Activated T-helper 2 cell treated with anti-CD3 and anti-CD28 coated beads, Interferon-gamma antibody, Interleukin-2, Interleukin-4, amounts not matched to agents 10 μg/mL and 5 μg/mL and 100 μg/mL, durations not matched to agents 14 hours and 24 hours and 36 hours (primary cell): ENCODE results near the gene CHRNB4. TPM values are rescaled to one million over a fixed set of nuclear protein-coding genes. Genes with fewer than 3 reads are reported as not detected.
"Not testable (repeated sequence)": the region's sequence is repeated elsewhere in the genome, so short reads cannot be mapped to it uniquely, and the experiment has no call there.

Experiments
- DNase-seq: peaks from one replicate; pipeline ENCODE4 v3.0.0; 2021; ENCODE audit warnings: low spot score
- H3K27ac Mint-ChIP-seq: one replicate; pipeline ENCODE4 v1.8.0; 2021; ENCODE audit warnings: mixed read lengths
- H3K27me3 Mint-ChIP-seq: one replicate; pipeline ENCODE4 v1.8.0; 2021; ENCODE audit warnings: low read depth, mixed read lengths
- H3K36me3 Mint-ChIP-seq: one replicate; pipeline ENCODE4 v1.8.0; 2021; ENCODE audit warnings: low read depth, mixed read lengths
- H3K4me1 Mint-ChIP-seq: one replicate; pipeline ENCODE4 v1.8.0; 2021; ENCODE audit warnings: low read depth, mixed read lengths
- H3K4me3 Mint-ChIP-seq: one replicate; pipeline ENCODE4 v1.8.0; 2021; ENCODE audit warnings: low read depth, mild to moderate bottlenecking, moderate library complexity, mixed read lengths
- H3K9me3 Mint-ChIP-seq: one replicate; pipeline ENCODE4 v1.8.0; 2021; ENCODE audit warnings: mixed read lengths
- intact Hi-C: fragments of 100-400 bp; cut with micrococcal nuclease; formaldehyde crosslinking; loops from one replicate; pipeline ENCODE4 v1.15.1; 2023
- total RNA-seq: library from RNA; stranded (reverse); gene quantifications from 2 replicates; pipeline ENCODE4 v1.2.3, GENCODE V29; 2022

The CHRNB4 gene, protein sequence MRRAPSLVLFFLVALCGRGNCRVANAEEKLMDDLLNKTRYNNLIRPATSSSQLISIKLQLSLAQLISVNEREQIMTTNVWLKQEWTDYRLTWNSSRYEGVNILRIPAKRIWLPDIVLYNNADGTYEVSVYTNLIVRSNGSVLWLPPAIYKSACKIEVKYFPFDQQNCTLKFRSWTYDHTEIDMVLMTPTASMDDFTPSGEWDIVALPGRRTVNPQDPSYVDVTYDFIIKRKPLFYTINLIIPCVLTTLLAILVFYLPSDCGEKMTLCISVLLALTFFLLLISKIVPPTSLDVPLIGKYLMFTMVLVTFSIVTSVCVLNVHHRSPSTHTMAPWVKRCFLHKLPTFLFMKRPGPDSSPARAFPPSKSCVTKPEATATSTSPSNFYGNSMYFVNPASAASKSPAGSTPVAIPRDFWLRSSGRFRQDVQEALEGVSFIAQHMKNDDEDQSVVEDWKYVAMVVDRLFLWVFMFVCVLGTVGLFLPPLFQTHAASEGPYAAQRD
- not detected in 2 replicates for total RNA-seq

DNA sequence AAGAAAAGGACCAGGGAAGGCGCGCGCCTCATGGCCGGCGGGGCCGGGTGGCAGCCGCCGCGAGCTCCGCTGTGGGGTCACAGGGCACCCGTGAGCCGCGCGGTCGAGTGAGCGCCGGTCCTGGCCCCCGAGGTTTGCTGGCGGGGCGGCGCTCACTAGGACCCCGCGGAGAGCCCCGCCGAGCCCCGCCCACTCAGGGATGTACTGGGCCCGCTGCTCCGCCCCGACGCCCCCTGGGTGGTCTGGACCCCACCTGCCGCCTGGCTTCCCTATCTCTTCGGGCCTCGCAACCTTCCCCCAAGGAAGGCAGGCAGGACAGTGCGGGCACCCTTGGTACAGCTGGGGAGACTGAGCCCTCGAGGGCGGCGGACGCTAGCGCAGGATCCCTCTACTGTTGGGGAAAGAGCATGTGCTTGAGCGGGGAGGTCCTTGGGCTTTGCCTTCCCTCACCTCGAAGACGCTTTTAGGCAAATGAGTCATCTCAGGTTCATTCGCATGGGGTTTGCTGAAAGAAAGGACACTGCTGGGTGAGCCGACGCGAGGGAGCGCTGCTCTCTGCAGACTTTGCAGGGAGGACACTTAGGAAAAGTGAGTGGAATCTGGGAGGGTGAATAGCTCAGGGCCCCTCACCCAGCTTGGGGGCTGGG, at the start of gene CHRNB4:
CHRNB4 (minus strand) TSS at position 109 of the 647 bp plus-strand sequence; CDS start at position 32, 77 bp downstream.
- Mint-ChIP-seq H3K27me3 (peaks cover 12% of the 10 kb centered on the region), H3K36me3 (no peaks in the 10 kb centered on the region), H3K9me3 (no peaks in the 10 kb centered on the region), H3K4me1 (peaks cover 7% of the 10 kb centered on the region), H3K4me3 (peak within 1 kb of the TSS; percentile 61), H3K27ac (no peak within 1 kb of the TSS)
- no peak for DNase-seq
- intact Hi-C loops = no loop called here

DNA sequence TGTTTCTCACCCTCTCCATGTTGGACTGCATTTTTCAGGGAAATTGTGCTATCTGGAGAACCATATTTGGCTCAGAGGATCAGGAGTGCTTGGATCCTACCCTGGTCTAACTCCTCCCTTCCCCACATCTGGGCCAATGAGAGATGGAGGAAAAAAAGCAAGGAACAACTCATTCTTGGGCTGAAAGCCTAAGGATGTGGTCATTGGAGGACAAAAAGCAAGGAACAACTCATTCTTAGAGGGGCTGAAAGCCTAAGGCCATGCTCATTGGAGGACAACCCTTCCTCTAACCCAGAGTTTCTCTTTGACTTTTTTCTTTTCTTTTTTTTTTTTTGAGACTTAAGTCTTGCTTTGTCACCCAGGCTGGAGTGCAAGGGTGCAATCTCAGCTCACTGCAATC, 48.6 kb upstream of the CHRNB4 start:
- Mint-ChIP-seq H3K9me3 (no peaks in the 10 kb centered on the region), H3K4me1 (no peaks in the 10 kb centered on the region), H3K27ac (no peak overlapping the region), H3K27me3 (peaks cover 5% of the 10 kb centered on the region), H3K4me3 (no peak overlapping the region), H3K36me3 (no peaks in the 10 kb centered on the region)
- intact Hi-C loops = no loop called here
- no peak for DNase-seq

DNA sequence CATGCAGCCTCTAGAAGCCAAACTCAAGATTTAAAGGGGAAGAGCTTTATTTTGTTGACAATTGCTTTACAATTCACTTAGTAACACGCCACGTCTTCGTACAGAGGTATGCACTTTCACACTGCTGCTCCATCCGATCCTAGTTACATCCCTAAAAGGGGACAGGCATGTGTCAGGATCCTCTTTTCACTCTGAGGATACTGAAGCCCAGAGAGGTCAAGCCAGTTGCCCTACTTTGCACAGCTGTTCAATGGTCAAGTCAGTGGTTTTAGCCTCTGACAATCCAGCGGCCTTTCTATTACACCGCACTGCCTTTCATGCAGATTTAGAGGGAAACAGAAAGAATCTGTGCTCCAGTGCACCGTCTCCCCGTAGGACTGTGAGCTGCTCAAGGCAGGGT, 44.9 kb upstream of the CHRNB4 start:
- Mint-ChIP-seq H3K4me3 (no peak overlapping the region), H3K27ac (no peak overlapping the region), H3K9me3 (no peaks in the 10 kb centered on the region), H3K27me3 (peaks cover 2% of the 10 kb centered on the region), H3K36me3 (no peaks in the 10 kb centered on the region), H3K4me1 (no peaks in the 10 kb centered on the region)
- no peak for DNase-seq
- intact Hi-C loops = no loop called here

DNA sequence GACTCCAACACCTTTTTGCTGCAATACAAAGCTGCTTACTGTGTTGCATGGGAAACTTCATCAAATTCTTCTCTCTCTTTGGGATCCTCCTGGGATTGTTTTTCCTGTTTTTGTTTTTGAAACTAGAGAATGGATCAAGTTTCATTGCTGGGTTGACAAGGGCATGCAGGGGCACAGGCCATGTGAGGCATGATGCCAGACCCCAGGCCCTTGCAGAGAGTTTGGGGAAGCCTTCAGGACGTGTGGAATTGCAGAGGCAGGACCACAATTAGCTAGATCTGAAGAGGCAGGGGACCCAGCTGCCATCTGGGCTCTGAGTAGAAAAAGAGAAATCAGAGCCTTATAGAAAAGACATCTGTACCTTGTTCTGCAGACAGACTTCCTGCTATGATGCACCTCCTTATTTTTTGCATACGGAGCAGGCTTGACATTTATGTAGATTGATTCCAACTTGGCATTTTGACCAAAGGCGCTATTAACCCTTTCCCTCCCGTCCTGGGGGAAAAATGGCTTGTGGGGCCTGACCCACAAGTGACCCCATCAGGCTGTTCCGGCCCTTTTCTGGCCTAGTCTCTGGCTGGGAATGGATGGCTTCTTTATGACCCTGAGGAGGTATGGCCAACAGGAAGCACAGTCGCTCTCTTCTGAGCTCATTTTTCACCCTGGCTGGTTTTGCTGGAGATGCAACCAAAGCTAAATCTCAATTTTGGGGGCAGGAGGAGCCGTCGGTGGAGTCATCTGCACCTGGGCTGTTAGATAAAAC, 44.3 kb upstream of the CHRNB4 start:
- H3K9me3 Mint-ChIP-seq = no peaks in the 10 kb centered on the region
- H3K27me3 Mint-ChIP-seq = peaks cover 2% of the 10 kb centered on the region
- H3K27ac Mint-ChIP-seq = no peak overlapping the region
- H3K4me3 Mint-ChIP-seq = no peak overlapping the region
- H3K36me3 Mint-ChIP-seq = no peaks in the 10 kb centered on the region
- no peaks in the 10 kb centered on the region for H3K4me1 Mint-ChIP-seq
- intact Hi-C loops = no loop called here
- DNase-seq = no peak

DNA sequence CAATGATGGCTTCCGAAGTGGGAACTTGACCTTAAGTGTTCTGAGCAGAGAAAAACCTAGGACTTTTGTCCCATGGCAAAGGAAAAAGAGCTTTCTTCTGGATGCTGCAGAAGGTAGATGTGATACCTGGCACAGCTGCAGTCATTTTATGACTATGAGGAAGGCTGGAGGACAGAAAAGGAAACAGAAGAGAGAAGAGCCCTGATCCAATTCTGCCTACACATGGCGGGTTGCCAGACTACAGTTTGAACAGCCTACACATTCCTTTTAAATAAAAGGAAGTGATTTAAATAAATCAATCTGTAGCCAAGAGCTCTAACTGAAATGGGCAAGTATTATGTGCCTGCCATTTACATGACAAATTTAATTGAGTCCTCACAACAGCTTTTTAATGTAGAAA, 43.6 kb upstream of the CHRNB4 start:
- no peaks in the 10 kb centered on the region for H3K4me1 Mint-ChIP-seq

DNA sequence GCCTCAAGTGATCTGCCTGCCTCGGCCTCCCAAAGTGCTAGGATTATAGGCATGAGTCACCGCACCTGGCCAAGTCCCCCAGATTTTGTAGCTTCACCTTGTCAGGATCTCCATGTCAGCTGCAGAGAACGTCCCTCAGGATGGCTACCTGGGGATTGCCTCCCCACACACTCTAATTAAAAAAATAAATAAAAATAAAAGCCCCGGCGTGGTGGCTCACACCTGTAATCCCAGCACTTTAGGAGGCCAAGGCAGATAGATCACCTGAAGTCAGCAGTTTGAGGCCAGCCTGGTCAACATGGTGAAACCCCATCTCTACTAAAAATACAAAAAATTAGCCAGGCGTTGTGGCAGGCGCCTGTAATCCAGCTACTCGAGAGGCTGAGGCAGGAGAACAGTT, 42.6 kb upstream of the CHRNB4 start:
- H3K4me1 Mint-ChIP-seq, H3K27me3 Mint-ChIP-seq, H3K27ac Mint-ChIP-seq, H3K36me3 Mint-ChIP-seq, DNase-seq, H3K4me3 Mint-ChIP-seq, intact Hi-C loops, H3K9me3 Mint-ChIP-seq: not testable (repeated sequence)

More for the DNA sequence above, 43.6 kb upstream of the CHRNB4 start:
- no peak for DNase-seq
- Mint-ChIP-seq H3K27me3 (peaks cover 2% of the 10 kb centered on the region), H3K4me3 (no peak overlapping the region), H3K9me3 (no peaks in the 10 kb centered on the region), H3K36me3 (no peaks in the 10 kb centered on the region), H3K27ac (no peak overlapping the region)
- intact Hi-C loops = no loop called here

DNA sequence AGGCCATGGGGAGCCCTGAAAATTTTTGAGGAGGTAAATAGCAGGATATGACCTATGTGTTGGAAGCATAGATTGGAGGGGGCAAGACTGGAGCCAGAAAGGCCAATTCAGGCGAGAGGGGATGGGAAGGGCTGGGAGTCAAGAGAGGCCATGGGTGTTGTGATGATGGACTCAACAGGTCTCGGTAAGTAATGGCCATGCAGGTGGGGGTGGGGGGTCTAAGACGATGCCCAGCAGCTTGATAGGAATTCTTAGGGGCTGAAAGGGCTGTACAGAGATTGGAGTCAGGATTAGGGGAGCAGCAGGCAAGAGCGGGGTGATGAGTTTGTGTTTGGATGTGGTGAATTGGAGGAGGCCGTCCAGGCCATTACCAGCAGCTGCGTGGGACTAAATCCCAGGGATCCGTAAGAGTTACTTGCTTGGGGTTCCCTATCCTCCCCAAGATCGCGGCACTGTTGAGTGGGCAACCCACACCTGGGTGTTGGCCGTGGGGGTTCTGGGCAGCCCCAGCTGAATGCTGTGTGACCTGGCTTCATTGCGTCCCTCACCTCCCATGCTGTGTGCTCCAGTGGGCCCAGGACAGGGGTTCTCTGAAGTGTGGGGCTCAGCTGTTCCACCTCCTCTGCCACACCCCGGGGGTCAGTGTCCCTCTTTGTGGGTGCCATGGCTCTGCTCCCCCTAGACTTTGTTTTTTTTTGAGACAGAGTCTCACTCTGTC, 41.8 kb upstream of the CHRNB4 start:
- Mint-ChIP-seq H3K4me1 (no peaks in the 10 kb centered on the region), H3K9me3 (no peaks in the 10 kb centered on the region), H3K36me3 (no peaks in the 10 kb centered on the region), H3K27ac (no peak overlapping the region), H3K27me3 (peaks cover 2% of the 10 kb centered on the region), H3K4me3 (no peak overlapping the region)
- intact Hi-C loops = no loop called here
- DNase-seq = no peak

DNA sequence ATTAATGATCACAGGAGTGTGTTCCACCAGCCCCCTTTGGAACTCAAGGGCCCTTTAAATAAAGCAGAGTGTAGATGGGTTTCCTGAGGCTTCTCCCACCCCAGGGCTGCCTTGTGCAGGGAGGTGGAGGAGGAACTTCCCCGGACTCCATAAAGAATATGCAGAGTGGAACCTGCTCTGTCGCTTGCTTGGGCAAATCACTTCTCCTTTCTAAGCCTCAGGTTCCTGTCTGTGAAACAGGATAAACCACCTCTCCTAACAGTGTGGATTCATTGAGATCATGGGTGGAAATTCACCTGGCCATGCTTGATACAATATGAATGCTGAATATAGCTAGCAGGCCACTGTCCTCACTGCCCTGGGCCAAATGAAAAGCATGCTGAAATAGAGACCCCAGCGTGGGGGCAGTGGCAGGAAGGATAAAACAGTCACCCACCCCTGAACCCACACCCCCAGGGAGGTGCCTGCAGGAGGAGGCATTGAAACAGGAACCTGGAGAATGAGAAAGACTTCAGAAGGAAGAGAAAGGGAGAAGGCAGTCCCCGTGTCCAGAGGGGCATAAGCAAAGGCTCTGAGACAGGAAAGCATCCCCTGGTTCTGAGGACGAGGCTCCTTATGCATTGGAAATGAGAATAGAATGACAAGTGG, 41.1 kb upstream of the CHRNB4 start:
- DNase-seq = no peak
- Mint-ChIP-seq H3K27ac (no peak overlapping the region), H3K9me3 (no peaks in the 10 kb centered on the region), H3K4me1 (no peaks in the 10 kb centered on the region), H3K36me3 (no peaks in the 10 kb centered on the region), H3K27me3 (peaks cover 2% of the 10 kb centered on the region), H3K4me3 (no peak overlapping the region)
- intact Hi-C loops = no loop called here

DNA sequence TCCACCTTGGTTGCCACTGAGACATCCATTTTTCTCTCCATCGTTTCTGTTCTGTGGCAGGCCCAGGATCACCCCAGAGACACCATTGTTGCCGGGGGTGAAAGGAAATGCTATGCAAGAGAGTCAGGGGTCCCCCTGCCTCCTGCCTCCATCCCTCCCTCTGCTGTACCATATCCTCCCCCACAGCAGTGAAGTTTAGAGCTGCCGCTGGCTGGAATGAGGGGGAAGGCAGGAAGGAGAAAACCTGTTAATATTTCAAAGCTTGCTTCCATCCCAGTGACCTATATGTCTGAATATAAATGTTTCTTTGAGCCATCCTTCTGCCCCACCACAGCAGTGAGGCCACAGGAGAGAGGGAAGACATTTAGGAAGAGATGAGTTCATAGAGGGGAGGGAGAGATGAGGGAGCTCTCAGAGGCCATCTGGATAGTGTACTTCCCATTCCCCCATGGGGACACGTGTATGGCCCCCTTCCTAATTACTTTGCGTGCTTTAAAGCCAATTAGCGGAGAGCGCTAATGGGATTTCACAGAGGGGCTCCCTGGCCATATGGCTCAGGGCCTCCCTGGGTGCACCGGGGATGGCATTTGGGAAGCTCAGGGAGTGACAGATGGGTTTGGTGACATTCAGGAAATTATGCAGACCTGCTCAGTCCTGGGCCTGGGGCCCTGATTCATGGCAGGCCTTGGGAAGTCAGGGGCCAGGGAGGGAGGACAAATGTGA, 40.4 kb upstream of the CHRNB4 start:
- H3K4me3 Mint-ChIP-seq = no peak overlapping the region

DNA sequence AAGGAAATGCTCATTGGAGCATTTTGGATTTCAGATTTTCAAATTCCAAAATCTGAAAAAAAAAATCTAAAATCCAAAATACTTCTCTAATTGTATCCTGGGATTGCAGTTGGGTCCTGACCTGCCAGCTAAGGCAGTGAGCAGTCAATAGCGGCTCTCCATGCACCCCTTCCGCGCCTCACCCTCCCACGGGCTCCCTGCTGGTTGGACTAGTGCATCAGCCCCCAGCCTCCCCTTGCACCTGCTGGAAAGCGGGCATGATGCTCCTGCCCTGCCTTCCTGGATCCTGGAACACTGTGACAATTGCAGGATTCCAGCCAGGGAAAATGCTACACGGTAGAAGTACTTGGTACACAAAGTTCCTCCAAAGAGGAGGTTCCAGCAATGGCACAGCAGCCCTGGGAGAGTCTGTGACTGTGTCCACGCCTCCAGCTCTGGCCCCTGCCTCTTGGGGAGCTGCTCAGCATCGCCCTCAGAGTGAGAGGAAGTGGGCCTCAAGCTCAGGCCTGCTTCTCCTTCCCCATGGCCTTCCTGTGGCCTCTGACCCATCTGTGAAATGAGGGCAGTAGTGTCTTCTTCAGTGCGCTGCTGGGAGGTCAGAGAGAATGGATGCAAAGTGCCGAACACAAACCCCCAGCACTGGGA, 39.5 kb upstream of the CHRNB4 start:
- H3K27ac Mint-ChIP-seq = no peak overlapping the region
- no peak overlapping the region for H3K4me3 Mint-ChIP-seq
- H3K9me3 Mint-ChIP-seq = no peaks in the 10 kb centered on the region
- intact Hi-C loops = no loop called here
- H3K27me3 Mint-ChIP-seq = no peaks in the 10 kb centered on the region
- no peaks in the 10 kb centered on the region for H3K36me3 Mint-ChIP-seq
- no peak for DNase-seq
- no peaks in the 10 kb centered on the region for H3K4me1 Mint-ChIP-seq

More for the DNA sequence above, 40.4 kb upstream of the CHRNB4 start:
- H3K4me1 Mint-ChIP-seq = no peaks in the 10 kb centered on the region
- H3K27ac Mint-ChIP-seq = no peak overlapping the region
- peaks cover 2% of the 10 kb centered on the region for H3K27me3 Mint-ChIP-seq
- no peak for DNase-seq
- intact Hi-C loops = no loop called here
- H3K9me3 Mint-ChIP-seq = no peaks in the 10 kb centered on the region
- no peaks in the 10 kb centered on the region for H3K36me3 Mint-ChIP-seq

DNA sequence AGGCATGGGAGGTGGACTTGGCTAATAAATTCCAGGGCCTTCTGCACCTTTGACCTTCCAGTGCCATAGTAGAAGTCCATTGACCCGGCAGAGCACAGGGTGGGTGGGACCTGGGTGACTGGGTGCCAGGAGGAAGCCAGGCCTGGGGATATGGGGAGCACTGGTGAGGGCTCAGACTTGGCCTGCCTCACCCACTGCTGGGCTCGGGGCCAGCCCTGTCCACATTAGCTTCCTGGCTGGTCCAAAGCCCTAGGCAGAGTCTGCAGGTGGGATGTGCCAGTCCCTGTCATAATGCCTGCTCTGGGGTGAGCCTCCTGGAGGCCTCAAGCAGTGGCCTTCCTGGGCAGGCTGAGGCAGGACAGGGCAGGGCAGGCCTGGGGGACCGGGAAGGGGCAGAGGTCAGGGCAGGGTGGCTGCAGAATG, 38.1 kb upstream of the CHRNB4 start:
- H3K4me3 Mint-ChIP-seq = no peak overlapping the region
- H3K27ac Mint-ChIP-seq = no peak overlapping the region
- no peaks in the 10 kb centered on the region for H3K9me3 Mint-ChIP-seq
- intact Hi-C loops = no loop called here
- no peak for DNase-seq
- no peaks in the 10 kb centered on the region for H3K4me1 Mint-ChIP-seq
- H3K27me3 Mint-ChIP-seq = no peaks in the 10 kb centered on the region
- no peaks in the 10 kb centered on the region for H3K36me3 Mint-ChIP-seq
